Hepatocyte (in vitro differentiated cells): ENCODE results near the gene GJC2.

ENCODE experiments used
- CTCF ChIP-seq: fragments of 200-600 bp; sonication (generic); IDR thresholded peaks from 2 replicates; pipeline ENCODE4 v1.5.1; 2016; ENCODE audit warnings: antibody characterized with exemption, mild to moderate bottlenecking; ENCODE audit not compliant: poor library complexity
- EZH2phosphoT487 ChIP-seq: fragments of 200-600 bp; sonication (generic); IDR thresholded peaks from one replicate; pipeline ENCODE4 v1.6.1; 2018; ENCODE audit warnings: antibody characterized with exemption, mild to moderate bottlenecking, low read depth, moderate library complexity; ENCODE audit not compliant: unreplicated experiment, severe bottlenecking

GRCh38 chr1:228147151-228147693 is 2.5 kb upstream of the GJC2 start:
- TF ChIP-seq CTCF (no peak), EZH2phosphoT487 (no peak)
